ENCODE measurements around the gene SEMA4B. TPM values are rescaled to one million over a fixed set of nuclear protein-coding genes. Genes with fewer than 3 reads are reported as not detected.
A peak's percentile ranks its signal among the peaks of the same experiment; 100 is the strongest.

The SEMA4B gene
- total and polyA plus RNA-seq, 2 of the 8 experiments (the other 6 are each of a cell fraction or from before 2014, with no cell fraction given), result 42.7 to 43.0 TPM

DNA sequence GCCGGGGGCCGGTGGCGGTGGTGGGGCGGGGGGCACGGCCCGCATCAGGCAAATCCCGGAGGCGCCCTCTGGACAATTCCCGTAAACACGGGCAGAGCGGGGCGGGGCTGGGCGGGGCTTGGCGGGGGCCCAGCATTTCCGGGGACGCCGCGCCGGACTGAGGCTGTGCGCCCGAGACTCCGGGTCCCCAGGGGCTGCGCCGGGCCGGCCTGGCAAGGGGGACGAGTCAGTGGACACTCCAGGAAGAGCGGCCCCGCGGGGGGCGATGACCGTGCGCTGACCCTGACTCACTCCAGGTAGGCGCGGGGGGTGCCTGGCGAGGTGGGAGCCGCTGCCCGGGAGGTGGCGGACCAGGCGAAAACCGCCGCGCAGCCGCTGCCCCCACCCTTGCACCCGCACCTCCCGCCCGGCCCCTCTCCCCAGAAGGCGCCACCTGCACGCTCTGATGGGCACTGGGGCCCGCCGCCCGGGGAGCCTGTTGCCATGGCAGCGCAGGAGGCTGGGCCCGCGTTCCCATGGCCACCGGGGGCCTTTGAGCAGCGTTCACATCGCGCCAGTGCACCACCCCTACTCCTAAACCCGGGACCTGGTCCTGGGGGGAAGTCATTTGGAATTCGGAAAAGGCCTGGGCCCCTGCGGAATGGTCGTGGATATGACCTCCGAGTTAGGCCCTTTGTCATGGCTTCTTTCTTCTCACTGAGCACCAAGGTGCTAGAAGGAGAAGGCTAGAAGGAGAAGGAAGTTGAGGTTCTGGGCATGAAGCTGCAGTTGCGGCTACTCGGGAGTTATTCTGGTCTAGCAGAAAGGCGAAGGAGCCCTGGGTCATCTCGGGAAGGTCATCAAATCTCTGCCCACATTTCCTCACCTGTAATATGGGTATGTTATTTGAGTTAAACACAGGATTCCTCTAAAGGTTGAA lies 16.1 kb upstream of the SEMA4B start (continued):
- TF ChIP-seq CEBPB (IDR thresholded peaks at IDR 0.05; ENCODE audit: low read depth, low read length) (no peak), EGR1 (IDR thresholded peaks at IDR 0.05; ENCODE audit: borderline replicate concordance, low read depth, low read length) (no peak), GTF2F1 (IDR thresholded peaks at IDR 0.05; ENCODE audit: borderline replicate concordance, low read depth, low read length) (no peak), KDM4A (IDR thresholded peaks at IDR 0.05; ENCODE audit: low read depth, low read length, severe bottlenecking) (peak; percentile 86), SIN3A (conservative IDR thresholded peaks at IDR 0.05 in 1 of 2, IDR thresholded peaks at IDR 0.05 in 1 of 2; ENCODE audit: low read depth in 1 of 2, low read length in 2 of 2) (peak; percentile 37 to 66; a peak in 2 of 4 replicates), SRF (IDR thresholded peaks at IDR 0.05; ENCODE audit: low read depth, low read length) (no peak), TAF7 (optimal IDR thresholded peaks at IDR 0.05; ENCODE audit: borderline replicate concordance, low read depth, low read length) (no peak), RBBP5 (IDR thresholded peaks at IDR 0.05; ENCODE audit: borderline replicate concordance, low read depth, low read length) (peak; percentile 46; the same call in 1 of the 2 replicates), CREB1 (IDR thresholded peaks at IDR 0.05) (no peak), TEAD4 (IDR thresholded peaks at IDR 0.05; ENCODE audit: low read depth, low read length) (no peak), HDAC2 (IDR thresholded peaks at IDR 0.05; ENCODE audit: borderline replicate concordance in 1 of 2, low read depth in 2 of 2, low read length in 2 of 2) (0 out of 4 replicates have a peak, but pooled peaks of 1 of the 2 experiments have one; percentile 10), KDM1A (IDR thresholded peaks at IDR 0.05; ENCODE audit: borderline replicate concordance, low read length) (no peak), NANOG (IDR thresholded peaks at IDR 0.05; ENCODE audit: insufficient read depth, low read depth, low read length, poor library complexity, severe bottlenecking) (no peak)
